ENCODE data around the gene GSG1.

Gene GSG1

DNA sequence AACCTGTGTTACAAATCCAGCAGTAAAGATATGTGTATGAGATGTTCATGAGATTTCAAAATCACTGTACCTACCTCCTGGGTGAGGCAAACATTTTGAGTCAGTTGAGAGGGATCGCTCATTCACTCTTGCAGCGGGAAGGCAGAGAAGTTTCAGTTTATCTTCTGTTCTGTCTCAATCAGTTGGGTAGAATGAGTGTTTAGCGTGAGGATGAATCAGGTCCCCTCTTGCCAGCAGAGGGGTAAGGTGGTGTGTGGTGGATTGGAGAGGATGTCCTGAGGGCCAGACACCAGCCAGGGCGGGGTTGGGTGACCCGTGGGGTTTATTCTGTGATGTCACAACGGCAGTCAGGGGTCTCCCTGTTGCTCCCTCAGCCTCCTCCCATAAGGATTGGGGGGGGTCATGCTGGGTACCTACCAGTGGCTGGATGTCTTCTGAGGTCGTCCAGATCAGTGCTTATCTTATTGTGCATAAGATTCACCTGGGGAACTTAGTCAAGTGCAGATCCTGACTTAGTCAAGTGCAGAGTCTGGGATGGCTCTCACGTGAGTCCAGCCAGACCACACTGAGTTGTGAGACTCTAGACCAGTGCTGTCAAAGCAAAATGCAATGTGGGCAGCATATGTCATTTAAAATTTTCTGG lies at the start of gene GSG1:
GSG1 (minus strand) TSS at position 277 of the 643 bp plus-strand sequence; CDS start at position 122, 155 bp downstream.
- no peak for DNase-seq (ENCODE audit: low read depth)

DNA sequence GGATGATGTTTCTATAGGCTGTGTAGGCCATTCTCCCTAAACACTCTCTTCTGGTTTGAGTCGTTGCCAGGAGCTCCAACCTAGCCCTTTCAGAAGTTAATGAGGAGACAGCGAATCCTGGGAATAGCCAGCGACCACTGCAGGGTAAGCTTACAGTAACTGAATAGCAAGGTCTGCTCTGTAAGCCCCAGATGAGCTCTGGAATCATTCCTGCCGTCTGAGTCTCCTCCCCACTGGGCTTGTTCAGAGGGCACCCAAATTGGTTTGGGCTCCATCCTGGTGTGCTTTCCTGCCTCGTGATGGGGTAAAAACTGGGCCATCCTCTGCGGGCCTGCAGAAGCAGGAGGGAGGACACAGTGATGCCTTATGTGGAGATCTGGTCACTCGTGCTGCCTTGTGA lies 49.7 kb upstream of the GSG1 start:
- no peak for DNase-seq (ENCODE audit: low read depth)

DNA sequence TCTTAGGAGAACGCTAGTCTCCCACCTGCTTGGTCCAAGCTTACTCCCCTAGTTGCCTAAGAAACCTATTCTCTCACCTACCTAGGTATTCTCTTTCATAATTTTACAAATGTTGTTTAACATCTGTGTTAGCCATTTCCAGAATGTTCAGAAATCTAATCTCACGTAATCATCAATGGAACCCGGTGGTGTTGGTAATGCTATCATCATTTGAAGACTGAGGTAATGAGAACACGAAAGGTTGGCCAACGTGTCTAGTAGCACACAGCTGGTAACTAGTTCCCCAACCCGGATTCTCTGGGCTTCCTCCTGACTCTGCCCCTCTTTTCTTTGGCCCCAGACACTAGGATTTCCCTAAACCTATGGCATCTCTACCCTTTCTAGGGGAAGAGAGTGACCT lies 49.3 kb upstream of the GSG1 start:
- no peak for DNase-seq (ENCODE audit: low read depth)

DNA sequence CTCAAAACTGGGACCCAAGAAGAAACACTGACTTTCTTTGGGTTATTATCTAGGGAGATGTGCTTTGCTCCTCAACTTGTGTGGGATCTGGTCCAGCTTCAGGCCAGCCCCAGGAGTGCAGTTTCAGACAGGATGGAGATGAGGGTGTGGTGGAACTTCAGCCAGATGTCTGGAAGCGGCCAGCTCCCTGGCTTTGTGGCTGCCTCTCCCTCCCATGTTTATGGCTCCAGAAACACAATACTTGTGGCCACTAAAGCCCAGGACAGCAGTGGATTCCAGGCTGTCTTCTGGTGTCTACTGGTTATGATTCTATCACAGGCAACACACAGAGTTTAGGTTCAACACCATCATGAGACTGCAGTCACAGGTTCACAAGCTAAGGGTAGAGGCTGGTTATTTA lies 48.8 kb upstream of the GSG1 start:
- no peak for DNase-seq (ENCODE audit: low read depth)

DNA sequence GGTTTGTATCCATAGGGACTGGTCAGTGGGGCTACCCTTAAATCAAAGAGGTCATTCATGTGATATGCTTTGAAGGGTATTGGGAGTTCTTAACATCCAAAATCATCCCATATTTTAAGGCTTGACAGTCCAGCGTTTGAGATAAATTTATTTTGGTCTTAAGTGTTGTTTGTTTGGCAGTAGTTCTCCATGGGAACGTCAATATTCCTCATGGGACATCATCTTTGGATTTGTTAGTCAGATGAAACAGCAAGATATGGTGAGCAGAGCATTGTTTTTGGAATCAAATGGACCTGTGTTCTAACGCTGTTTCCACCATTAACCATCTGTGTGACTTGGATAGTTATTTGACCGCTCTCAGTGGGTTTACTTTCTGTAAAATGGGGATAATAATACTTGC lies 45.9 kb upstream of the GSG1 start:
- DNase-seq (ENCODE audit: low read depth) = no peak

DNA sequence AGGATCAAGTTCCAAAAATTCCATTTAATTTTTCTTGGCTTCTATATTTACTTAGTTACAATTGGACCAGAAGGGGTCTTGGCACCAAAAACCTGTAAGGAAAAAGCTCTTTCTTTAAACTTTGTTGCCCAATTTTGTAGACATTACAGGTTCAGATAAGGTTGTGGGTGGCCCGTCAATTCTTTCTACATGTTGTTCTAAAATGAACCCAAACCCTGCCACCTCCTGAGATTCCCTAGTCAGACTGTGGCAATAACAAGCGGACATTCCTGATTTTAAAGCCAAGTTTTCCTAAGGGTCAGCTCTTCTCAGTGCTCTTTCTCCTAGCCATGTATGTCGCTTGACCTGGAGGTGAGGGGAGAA lies 45.0 kb upstream of the GSG1 start:
- DNase-seq (ENCODE audit: low read depth) = no peak

DNA sequence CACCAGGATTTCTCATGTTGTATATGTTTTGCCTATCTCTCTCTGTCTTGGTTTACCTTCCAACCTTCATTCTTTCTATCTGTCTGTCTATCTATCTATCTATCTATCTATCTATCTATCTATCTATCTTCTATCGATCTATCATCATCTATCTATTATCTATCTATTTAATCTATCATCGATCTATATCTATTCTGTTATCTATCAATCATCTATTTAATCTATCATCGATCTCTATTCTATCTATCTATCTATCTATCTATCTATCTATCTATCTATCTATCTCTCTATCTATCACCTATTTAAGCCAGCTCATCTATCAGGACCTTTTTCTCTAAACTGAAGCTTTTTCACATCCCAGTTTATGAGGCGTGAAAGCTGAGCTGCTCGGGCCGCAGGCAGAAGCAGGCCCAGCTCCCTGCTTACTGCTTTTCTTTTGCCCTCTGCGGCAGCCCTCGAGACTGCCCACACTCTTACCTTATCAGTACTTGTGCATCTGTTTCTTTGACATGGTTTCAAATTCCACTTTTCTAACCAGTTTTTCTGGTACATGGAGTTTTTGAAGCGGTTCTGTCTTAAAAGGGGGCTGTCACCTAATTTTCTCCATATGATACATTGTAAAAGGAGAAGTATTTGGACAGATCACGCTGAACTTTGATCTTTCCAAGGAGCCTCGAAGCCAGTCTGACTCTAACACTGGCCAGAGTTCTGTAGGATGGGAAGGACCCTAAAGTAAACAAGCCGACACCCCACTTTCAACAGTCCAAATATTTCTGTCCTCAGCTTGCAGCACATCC lies 44.4 kb upstream of the GSG1 start:
- no peak for DNase-seq (ENCODE audit: low read depth)

DNA sequence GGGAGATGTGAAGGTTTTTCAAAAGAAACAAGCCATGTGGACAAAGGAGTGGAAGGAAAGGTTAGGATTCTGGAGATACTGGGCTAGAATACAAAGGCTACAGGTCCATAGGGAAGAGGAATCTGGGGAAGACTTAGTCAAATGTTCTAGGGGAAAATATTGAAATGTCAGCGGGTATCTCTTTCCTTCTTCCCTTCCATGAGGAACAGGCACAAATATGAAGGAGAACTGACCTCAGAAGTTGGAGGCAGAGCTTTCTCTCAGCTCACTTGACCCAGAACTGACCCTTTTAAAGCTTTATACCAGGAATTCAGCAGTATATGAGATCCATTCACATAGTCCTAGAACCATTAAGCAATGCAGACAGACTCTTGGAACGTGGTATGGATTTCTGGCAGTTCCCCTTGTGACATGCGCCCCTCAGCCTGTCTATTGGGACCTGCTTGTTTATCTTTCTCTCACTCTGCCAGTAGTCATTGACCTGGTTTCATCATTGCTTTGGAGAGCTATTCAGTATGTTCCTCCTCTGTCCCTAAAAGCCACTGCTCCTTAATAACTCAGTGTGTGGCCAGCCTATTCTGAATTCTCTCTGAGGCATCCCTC lies 43.0 kb upstream of the GSG1 start:
- DNase-seq (ENCODE audit: low read depth) = no peak

DNA sequence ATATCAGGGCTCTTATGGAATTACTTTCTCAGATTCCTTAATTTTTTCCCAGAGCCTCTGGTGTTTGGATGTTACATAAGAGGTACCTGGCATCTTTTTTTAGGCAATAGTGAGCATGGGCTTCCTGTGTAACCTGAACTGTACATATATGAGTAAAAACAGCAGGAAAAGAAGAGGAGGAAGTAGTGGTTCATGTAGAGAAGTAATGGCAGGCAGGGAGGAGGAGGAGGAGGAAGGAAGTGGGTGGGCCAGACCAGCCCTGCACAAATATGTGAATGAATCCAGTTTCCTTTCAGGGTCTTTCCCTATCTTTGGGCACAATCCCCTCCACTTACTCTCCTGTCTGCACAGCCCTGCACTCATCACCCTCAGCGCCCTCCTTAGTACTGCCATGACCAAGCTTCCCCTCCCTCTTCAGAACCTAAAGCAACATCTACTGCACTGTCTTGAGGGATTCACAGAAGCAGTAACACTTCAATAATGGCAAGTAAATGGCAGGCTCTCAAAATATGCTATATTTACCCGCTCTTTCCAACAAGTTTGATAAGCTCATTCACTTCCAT lies 40.9 kb upstream of the GSG1 start:
- no peak for DNase-seq (ENCODE audit: low read depth)

DNA sequence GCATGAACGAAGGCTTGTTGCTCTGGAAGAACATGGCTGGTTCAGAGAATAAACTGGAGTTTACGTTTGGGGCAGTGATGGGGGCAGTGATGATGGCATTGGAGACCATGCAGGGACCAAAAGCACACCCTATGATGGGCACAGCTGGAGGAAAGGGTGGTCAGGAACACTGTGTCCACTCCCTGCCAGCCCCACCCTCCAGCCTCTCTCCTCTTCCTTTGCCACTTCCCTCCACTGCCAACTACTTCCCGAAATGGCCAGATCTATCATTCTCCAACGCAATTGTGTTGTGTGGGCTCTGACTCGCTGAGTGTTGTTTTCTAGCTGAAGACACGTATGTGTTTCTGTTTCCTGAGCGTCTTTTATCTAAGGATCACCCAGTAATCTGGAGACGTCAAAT lies 39.3 kb upstream of the GSG1 start:
- DNase-seq (ENCODE audit: low read depth) = no peak

DNA sequence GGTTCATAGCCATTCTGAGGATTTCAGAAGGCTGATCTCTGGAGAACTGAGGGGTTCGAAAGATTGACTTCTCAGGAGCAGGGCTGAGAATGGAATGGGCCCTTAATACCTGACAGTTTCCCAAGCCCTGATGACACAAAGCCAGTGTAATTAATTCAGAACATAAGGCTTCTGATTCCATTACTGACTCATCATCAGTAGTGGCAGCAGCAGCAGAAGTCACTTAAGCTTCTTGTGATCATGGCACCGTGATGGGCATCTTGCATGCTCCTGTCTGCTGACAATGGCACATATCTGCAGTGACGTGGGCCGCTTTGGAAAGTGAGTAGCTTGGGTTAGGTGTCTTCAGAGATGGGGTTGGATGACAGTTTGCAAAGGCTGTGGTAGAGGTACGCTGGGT lies 38.2 kb upstream of the GSG1 start:
- no peak for DNase-seq (ENCODE audit: low read depth)

DNA sequence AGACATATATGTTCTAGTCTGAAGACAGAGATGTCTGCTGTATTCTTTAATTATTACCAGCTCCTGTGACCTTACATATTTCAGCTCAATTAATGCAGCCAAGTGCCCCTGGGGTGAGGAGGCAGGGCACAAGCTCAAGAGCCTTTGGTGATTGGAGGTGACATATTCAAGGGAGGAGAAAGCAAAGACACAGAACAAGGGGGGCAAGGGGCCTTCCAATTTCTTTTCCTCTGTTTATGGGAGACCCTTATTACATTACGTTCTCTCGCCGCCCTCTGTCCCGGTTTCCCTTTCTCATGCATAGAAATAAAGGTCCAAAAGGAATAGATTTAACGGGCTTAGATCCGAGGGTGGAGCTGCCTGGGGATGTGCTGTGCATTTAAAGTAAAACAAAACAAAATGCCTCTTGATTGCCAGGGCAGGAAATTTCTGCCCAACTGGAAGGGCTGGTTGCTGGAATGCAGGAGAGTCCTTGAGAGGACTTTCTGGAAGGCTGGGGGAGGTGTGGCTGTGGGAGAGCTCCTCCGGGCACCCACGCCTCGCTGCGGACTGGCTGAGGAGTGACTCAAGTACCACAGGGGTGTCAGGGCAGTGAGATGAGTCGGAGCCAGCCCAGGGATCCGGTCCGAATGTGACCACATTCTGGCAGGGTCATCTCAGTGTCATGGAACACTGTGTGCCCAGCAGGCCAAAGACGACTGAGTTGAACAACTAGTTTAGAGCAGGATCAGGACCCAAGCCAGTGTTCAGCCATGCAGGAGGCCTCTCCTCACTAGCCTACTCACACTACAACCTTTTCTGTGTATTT lies 32.1 kb upstream of the GSG1 start:
- no peak for DNase-seq (ENCODE audit: low read depth)

DNA sequence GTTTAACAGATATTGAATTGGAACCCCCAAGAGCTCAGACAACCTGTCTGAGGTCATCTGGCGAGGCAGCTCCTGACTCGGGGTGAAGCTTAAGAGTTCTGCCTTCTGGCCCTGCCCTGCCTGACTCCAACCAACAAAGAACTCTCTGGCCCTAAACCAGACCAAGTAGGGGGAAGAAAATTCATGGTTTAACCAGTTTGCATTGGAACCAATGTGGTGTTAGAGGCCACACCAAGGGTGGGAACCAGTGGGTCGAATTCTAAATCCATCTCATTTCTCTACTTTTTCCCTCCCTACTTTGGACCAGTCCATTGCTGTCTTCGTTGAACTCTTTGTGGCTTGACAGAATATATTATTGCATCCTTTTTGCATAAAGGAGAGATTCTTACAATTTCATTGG lies 30.4 kb upstream of the GSG1 start:
- DNase-seq (ENCODE audit: low read depth) = no peak

DNA sequence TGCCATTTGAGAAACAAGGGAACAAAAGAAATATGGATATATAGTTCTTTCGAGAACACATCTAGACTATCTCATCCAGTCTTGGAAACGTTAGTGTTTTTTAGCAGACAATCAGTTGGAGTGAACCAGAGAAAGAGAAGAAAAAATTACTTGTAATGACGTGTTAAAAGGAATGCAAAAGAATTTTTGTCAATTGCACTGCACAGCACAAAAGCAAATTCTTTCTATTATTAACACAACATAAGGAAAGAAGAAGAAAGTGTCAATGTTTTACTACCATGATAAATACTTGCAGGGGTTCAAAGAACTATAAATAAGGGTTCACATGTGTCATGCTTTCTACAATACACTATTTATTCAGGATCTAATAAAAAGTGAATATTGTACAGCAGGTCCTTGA lies 27.5 kb upstream of the GSG1 start:
- DNase-seq (ENCODE audit: low read depth) = no peak

DNA sequence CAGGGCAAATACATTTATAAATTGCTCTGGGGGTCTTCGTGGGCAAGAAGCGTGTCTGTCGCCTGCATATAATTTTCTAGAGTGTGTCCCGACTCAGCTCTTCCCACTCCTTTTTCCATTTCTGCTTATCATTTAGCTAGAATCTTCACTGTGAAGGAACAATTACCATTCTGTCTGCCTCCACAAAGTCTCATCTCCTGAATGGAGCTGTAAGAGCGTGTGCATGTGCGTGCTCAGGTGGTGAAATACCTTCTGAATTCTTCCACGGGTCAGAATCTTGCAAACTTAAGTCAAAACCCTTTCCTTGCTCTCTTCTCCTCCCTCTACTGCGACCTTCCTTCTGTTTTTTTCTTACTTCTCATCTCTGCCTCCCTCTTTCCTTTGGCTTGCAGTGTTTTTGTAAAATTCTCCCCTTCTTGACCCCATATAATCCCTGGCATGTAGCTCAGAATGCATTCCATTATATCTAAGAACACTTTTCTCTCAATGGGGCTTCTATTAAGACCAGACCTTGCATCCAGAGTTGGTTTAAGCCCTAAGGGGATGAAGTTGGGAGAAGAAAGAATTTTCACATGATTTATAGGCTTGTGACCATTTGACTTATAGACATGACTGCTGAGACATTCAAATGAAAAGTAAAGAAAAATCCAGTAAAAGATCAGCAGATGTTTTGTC lies 25.0 kb upstream of the GSG1 start:
- no peak for DNase-seq (ENCODE audit: low read depth)

DNA sequence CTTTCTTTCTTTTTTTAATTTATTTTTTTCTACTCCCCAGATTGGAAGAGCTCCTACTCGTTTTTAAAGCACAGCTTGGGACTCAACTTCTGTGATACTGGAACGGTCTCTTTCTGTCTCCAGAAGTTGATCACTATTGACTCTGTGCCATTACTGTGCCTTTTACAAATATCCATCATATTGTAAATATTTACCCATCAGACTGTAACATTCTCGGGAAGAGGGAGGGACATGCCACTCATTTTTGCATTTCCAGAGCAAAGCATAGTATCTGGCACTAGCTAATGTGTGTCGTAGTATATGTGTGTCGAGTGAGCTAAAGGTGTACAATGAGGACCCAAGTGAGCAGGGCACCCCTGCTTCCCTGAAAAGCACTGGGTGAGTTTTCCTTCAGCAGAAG lies 24.0 kb upstream of the GSG1 start:
- DNase-seq (ENCODE audit: low read depth) = no peak

DNA sequence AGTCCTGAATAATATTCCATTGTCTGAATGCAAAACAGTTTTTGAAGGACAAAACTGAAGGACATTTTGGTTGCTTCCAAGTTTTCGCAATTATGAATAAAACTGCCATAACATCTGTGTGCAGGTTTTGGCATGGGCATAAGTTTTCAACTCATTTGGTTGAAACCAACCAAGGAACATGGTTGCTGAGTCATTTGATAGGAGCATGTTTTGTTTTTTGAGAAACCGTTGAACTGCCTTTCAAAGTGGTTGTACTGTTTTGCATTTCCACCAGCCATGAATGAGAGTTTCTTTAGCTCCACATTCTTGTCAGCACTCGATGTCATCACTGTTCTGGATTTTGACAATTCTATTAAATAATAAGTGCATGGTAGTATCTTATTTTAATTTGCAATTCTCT lies 23.0 kb upstream of the GSG1 start:
- no peak for DNase-seq (ENCODE audit: low read depth)

DNA sequence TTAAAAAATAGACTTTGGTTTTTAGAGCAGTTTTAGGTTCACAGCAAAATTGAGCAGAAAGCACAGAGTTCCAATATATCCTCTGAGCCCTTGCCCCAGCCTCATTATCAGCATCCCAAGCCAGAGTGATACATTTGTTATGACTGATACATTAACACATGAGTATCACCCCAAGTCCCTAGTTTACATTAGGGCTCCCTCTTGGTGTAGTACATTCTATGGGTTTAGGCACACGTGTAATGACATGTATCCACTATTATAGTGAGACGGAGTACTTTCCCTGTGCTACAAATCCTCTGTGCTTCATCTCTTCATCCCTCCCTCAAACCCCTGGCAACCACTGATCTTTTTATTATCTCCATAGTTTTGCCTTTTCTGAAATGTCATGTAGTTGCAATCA lies 22.5 kb upstream of the GSG1 start:
- DNase-seq (ENCODE audit: low read depth) = no peak

DNA sequence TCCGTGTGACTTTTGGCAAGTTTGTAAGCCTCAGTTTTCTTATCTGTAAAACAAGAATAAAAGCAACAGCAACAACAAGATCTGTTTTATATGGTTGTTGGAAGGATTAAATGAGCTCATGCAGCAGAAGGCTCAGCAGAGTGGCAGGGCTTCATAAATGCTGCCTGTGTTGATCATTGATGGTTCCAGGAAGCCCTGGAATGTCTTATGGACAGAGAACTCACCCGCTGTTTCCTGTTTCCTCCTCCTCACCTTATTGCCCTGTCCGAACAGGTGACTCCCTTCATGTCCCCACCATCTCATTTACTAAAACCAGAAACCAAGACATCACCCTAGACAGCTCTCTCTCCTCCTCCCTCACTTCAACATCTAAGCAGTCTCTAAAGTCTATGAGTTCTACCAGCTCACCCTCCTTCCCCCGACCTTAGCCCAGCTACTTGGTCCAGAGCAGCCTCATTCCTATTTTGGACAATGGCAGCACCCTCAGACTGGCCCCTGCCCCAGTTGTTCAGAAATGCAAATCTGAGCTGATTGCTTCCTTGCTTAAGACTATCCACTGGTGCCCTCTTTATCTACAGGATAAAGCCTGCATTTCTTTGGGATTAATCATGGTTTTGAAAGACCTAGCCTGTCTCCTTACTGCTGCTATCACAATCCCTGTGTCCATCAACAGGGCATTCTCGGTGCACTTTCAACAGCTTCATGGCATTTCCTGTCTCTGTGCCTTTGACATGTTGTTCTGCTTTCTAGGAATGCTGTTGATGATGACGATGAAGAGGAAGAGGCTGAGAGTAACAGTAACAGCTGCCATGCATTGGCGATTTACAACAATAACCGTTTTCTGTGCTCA lies 21.4 kb upstream of the GSG1 start:
- DNase-seq (ENCODE audit: low read depth) = no peak

DNA sequence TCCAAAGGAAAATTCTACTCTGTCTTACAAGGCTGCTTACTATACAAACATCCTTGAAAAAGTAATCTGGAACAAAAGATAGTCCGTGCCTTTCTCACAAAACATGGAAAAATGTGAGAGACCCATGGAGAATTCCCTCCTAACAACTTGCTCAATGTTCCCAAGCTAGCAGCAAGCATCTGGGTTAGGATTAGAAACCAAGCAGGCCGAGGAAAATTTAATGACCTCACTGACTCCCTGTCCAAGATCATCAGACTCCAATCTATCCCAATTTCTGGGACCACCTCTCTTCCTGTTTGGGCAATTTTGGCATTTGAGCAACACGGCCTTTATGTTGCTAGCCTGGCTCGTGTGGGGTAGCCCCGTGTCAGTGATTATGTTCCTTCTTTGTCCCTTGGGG lies 18.1 kb upstream of the GSG1 start:
- DNase-seq (ENCODE audit: low read depth) = no peak

DNA sequence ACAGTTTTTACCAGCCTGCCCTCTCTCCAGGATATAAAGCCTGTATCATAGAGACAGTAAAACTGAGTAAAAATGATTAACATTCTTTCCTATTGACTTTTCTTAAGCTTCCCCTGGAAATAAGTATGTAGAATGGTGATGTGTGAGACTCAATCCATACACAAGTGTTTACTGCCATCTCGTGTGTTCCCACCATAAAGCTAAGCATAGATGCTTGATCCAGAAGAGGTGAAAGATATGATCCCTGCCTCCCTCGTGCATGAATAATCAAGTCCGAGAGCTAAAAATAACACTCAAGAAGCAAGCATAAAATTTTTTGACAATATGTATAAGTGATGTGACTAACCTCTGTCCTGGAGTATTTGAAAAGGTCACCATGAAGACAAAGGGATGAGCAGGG lies 16.9 kb upstream of the GSG1 start:
- no peak for DNase-seq (ENCODE audit: low read depth)

Measured in stimulated activated CD8-positive, alpha-beta memory T cell treated with anti-CD3 and anti-CD28 coated beads, Interleukin-15, amount 100 ng/mL, for 1 hour (primary cell).